ENCODE results near the gene PLCL1. TPM values are rescaled to one million over a fixed set of nuclear protein-coding genes. Genes with fewer than 3 reads are reported as not detected.
A peak's percentile ranks its signal among the peaks of the same experiment; 100 is the strongest.

PLCL1 gene
- 12.5 TPM for total RNA-seq

DNA sequence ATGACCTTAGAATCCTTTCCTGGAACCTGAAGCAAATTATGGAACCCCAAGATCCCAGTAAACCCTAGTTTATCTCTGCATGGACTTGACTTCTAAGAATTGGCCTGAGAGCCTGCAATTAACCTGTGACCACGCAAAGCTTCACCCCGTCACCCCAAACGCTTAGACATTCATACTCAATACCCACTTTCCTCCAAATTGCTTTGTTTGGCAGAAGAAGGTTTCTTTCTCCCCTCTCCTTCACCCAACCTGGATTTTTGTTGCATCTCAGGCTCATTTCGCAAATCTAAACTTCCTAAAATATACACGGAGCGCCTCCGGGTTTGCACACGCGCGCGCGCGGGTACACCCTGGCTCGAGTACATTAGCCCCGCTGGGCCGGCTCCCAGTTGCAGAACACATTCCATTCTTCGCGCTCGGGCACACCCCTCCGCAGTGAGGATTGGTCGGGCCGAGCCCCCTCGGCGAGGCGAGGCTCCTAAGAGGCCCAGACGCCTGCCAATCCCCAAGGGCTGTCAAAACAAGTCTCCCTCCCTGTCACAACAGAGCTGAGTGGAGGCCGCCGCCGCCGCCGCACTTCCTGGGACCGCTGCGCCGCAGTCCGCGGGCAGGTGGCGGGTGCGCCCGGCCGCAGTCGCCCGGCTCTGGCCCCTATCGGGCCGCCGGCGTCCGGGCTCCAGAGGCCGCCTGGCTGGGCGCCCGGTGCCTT, at the start of gene PLCL1:
Gene PLCL1 (plus strand): TSS at position 545 of the 709 bp plus-strand sequence.
- Histone ChIP-seq H3K9ac (ENCODE audit: low read depth in 1 of 3, low read length in 3 of 3) (peak within 1 kb of the TSS; percentile 81 to 84 (median 82)), H3K27ac (ENCODE audit: low read depth, low read length) (peak within 1 kb of the TSS; percentile 77), H3K4me1 (ENCODE audit: control insufficient read depth in 3 of 3, insufficient read depth in 3 of 3, low read length in 3 of 3) (peaks cover 11 to 42% (median 40%) of the 10 kb centered on the region in 3 donors), H3K4me3 (ENCODE audit: low read length in 3 of 3) (peak within 1 kb of the TSS; percentile 79 to 93 (median 92)), H3K9me3 (ENCODE audit: control insufficient read depth in 3 of 3, low read length in 3 of 3) (no peaks in the 10 kb centered on the region), H3K36me3 (ENCODE audit: control insufficient read depth in 3 of 3, insufficient read depth in 3 of 3, low read length in 3 of 3) (no peaks in the 10 kb centered on the region), H3K27me3 (ENCODE audit: control insufficient read depth in 3 of 3, insufficient read depth in 3 of 3, low read length in 3 of 3) (peaks cover 0 to 4% (median 0%) of the 10 kb centered on the region in 3 donors)

DNA sequence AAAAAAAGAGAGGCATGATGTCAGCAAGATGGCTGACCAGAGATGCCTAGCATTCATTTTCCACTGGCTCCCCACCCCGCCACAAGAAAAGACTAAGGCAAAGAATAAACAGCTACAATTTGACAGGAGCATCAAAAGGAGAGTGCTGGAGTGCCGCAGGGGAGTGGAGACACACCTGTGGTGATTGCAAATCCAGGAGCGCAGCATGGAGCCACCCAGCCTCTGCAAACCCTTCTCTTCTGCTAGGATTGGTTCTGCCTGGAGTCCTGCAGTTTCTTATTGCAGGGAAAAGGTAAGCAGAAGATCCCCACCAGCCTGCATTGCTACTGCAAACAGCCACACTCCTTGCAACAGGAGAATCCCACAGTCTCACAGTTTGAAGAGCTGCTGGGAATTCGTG, 45.4 kb upstream of the PLCL1 start:
- no peaks in the 10 kb centered on the region for H3K9me3 ChIP-seq (ENCODE audit: control insufficient read depth in 3 of 3, low read length in 3 of 3)
- H3K9ac ChIP-seq (ENCODE audit: low read depth in 1 of 3, low read length in 3 of 3): no peak overlapping the region
- H3K4me3 ChIP-seq (ENCODE audit: low read length in 3 of 3): no peak overlapping the region
- peaks cover 7 to 11% (median 8%) of the 10 kb centered on the region in 3 donors for H3K4me1 ChIP-seq (ENCODE audit: control insufficient read depth in 3 of 3, insufficient read depth in 3 of 3, low read length in 3 of 3)
- H3K36me3 ChIP-seq (ENCODE audit: control insufficient read depth in 3 of 3, insufficient read depth in 3 of 3, low read length in 3 of 3): peaks cover 0 to 6% (median 3%) of the 10 kb centered on the region in 3 donors
- H3K27me3 ChIP-seq (ENCODE audit: control insufficient read depth in 3 of 3, insufficient read depth in 3 of 3, low read length in 3 of 3): no peaks in the 10 kb centered on the region
- H3K27ac ChIP-seq (ENCODE audit: low read depth, low read length): no peak overlapping the region

DNA sequence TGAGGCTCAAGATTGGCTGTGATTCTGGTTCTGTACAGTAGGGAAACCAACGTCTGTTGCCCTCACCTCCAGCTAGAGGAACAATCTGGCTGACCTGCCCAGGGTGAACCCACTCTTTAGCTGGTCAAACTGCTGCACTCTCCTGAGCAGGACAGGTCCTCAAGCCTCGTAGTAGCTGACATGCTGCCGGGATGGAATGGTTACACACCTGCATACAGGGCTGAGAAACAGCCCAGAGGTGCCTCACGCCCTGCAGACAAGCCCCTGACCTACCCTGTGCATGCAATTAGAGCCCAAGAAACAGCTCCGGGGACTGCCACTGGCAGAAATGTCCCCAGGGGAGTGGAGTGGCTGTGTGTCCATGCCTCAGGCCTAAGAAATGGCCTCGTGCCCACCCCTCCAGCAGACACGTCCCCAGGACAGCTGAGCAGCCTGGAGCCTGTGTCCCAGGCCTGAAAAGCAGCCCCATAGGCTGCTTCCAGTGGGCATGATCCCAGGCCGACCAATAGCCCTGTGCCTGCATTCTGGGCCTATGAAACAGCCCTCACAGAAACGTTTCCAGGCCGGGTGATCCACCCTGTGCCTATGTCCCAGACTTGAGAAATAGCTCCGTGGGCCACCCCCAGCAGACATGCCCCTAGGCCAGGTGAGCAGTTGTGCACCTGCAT, 44.6 kb upstream of the PLCL1 start:
- Histone ChIP-seq H3K4me3 (ENCODE audit: low read length in 3 of 3) (no peak overlapping the region), H3K9me3 (ENCODE audit: control insufficient read depth in 3 of 3, low read length in 3 of 3) (no peaks in the 10 kb centered on the region), H3K27ac (ENCODE audit: low read depth, low read length) (no peak overlapping the region), H3K9ac (ENCODE audit: low read depth in 1 of 3, low read length in 3 of 3) (no peak overlapping the region), H3K36me3 (ENCODE audit: control insufficient read depth in 3 of 3, insufficient read depth in 3 of 3, low read length in 3 of 3) (peaks cover 0 to 6% (median 3%) of the 10 kb centered on the region in 3 donors), H3K27me3 (ENCODE audit: control insufficient read depth in 3 of 3, insufficient read depth in 3 of 3, low read length in 3 of 3) (no peaks in the 10 kb centered on the region), H3K4me1 (ENCODE audit: control insufficient read depth in 3 of 3, insufficient read depth in 3 of 3, low read length in 3 of 3) (peaks cover 7 to 11% (median 8%) of the 10 kb centered on the region in 3 donors)

DNA sequence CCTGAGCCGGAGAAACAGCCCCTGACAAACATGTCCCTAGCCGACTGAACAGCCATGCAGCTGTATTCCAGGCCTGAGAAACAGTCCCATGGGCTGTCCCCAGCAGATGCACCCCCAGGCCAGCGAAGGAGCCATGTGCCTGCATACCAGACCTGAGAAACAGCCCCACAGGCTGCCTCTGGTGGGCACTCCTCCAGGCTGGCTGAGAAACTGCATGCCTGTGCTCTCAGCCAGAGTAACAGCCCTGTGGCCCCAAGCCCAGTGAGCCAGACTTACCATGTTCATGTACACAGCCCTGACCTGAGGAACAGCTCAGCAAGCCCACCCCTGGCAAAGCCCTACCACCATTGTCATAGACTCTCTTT, 44.1 kb upstream of the PLCL1 start:
- no peak overlapping the region for H3K4me3 ChIP-seq (ENCODE audit: low read length in 3 of 3)
- H3K36me3 ChIP-seq (ENCODE audit: control insufficient read depth in 3 of 3, insufficient read depth in 3 of 3, low read length in 3 of 3): peaks cover 0 to 6% (median 3%) of the 10 kb centered on the region in 3 donors
- no peaks in the 10 kb centered on the region for H3K27me3 ChIP-seq (ENCODE audit: control insufficient read depth in 3 of 3, insufficient read depth in 3 of 3, low read length in 3 of 3)
- no peaks in the 10 kb centered on the region for H3K9me3 ChIP-seq (ENCODE audit: control insufficient read depth in 3 of 3, low read length in 3 of 3)
- H3K27ac ChIP-seq (ENCODE audit: low read depth, low read length): no peak overlapping the region
- no peak overlapping the region for H3K9ac ChIP-seq (ENCODE audit: low read depth in 1 of 3, low read length in 3 of 3)
- peaks cover 7 to 11% (median 8%) of the 10 kb centered on the region in 3 donors for H3K4me1 ChIP-seq (ENCODE audit: control insufficient read depth in 3 of 3, insufficient read depth in 3 of 3, low read length in 3 of 3)

DNA sequence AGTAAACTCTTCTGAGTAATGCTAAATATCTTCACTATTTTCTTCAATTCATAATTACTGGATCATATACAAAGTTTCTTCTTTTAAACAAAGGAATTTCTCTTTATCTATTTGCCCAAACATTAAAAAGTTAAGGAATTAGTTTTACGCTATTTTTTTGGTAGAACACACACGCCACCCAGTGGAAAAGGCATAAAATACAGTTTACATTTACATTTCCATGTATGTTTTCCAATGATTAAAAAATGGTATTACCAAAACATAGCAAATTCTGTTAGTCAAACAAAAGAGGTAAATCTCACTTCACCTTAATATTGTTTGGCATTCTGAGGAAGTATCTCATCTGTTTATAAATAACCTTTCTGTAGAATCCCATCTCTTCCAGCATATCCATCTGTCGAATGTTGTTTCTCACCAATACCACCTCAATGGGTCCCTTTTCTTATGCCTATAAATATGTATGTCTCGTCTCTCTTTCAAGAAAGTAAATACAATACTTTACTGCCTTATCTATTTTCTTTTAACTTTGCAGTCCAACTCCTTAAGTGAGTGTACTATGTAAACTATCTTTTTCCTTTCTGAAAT, 26.5 kb upstream of the PLCL1 start:
- Histone ChIP-seq H3K4me3 (ENCODE audit: low read length in 3 of 3) (no peak overlapping the region), H3K4me1 (ENCODE audit: control insufficient read depth in 3 of 3, insufficient read depth in 3 of 3, low read length in 3 of 3) (peaks cover 0 to 7% (median 6%) of the 10 kb centered on the region in 3 donors), H3K36me3 (ENCODE audit: control insufficient read depth in 3 of 3, insufficient read depth in 3 of 3, low read length in 3 of 3) (no peaks in the 10 kb centered on the region), H3K9ac (ENCODE audit: low read depth in 1 of 3, low read length in 3 of 3) (no peak overlapping the region), H3K9me3 (ENCODE audit: control insufficient read depth in 3 of 3, low read length in 3 of 3) (no peaks in the 10 kb centered on the region), H3K27ac (ENCODE audit: low read depth, low read length) (no peak overlapping the region), H3K27me3 (ENCODE audit: control insufficient read depth in 3 of 3, insufficient read depth in 3 of 3, low read length in 3 of 3) (no peaks in the 10 kb centered on the region)

DNA sequence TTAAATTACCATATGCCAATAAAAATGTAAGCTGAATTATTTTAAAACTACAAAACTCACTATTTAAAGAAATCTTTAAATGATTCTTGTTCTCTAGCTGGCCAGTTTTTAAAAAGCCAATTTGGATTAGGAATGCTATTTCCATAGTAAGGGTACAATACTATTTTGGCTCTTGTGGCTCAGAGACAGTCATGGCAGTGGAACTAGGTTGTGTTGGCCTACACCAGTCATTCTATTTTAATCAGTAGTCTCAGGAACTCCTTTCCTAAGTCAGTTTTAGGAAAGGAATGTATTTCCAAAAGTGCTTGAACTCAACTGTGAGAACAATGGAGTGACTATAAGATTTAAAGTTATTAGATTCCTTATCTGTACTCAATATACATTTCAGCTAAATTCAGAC, 25.1 kb upstream of the PLCL1 start:
- Histone ChIP-seq H3K4me1 (ENCODE audit: control insufficient read depth in 3 of 3, insufficient read depth in 3 of 3, low read length in 3 of 3) (peaks cover 0 to 7% (median 6%) of the 10 kb centered on the region in 3 donors), H3K36me3 (ENCODE audit: control insufficient read depth in 3 of 3, insufficient read depth in 3 of 3, low read length in 3 of 3) (no peaks in the 10 kb centered on the region), H3K9me3 (ENCODE audit: control insufficient read depth in 3 of 3, low read length in 3 of 3) (no peaks in the 10 kb centered on the region), H3K4me3 (ENCODE audit: low read length in 3 of 3) (no peak overlapping the region), H3K27ac (ENCODE audit: low read depth, low read length) (no peak overlapping the region), H3K9ac (ENCODE audit: low read depth in 1 of 3, low read length in 3 of 3) (peak overlapping the region in 1 of 3 donors; percentile 11), H3K27me3 (ENCODE audit: control insufficient read depth in 3 of 3, insufficient read depth in 3 of 3, low read length in 3 of 3) (no peaks in the 10 kb centered on the region)

DNA sequence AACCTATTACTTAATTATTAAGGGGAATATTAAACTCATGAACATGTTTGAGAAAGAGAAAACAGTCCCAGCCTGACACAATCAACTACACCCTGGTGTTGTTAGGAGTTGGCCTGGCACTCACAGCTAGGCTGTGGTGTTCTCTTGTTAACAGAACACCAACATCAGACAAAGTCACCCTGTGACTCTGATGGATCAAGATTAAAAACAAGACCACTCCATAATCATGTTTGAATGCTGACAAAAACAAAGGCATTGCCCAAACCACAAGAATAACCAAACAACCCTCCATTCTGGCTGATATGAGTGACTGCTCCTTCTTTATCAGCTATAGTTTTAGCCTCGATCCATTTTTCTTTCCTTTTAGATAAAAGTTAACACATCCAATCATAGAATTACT, 22.3 kb upstream of the PLCL1 start:
- H3K9ac ChIP-seq (ENCODE audit: low read depth in 1 of 3, low read length in 3 of 3): peak overlapping the region in 1 of 3 donors; percentile 36
- H3K4me1 ChIP-seq (ENCODE audit: control insufficient read depth in 3 of 3, insufficient read depth in 3 of 3, low read length in 3 of 3): peaks cover 0 to 14% (median 11%) of the 10 kb centered on the region in 3 donors
- no peaks in the 10 kb centered on the region for H3K36me3 ChIP-seq (ENCODE audit: control insufficient read depth in 3 of 3, insufficient read depth in 3 of 3, low read length in 3 of 3)
- H3K27ac ChIP-seq (ENCODE audit: low read depth, low read length): no peak overlapping the region
- no peaks in the 10 kb centered on the region for H3K9me3 ChIP-seq (ENCODE audit: control insufficient read depth in 3 of 3, low read length in 3 of 3)
- no peak overlapping the region for H3K4me3 ChIP-seq (ENCODE audit: low read length in 3 of 3)
- peaks cover 5 to 9% (median 7%) of the 10 kb centered on the region in 3 donors for H3K27me3 ChIP-seq (ENCODE audit: control insufficient read depth in 3 of 3, insufficient read depth in 3 of 3, low read length in 3 of 3)

DNA sequence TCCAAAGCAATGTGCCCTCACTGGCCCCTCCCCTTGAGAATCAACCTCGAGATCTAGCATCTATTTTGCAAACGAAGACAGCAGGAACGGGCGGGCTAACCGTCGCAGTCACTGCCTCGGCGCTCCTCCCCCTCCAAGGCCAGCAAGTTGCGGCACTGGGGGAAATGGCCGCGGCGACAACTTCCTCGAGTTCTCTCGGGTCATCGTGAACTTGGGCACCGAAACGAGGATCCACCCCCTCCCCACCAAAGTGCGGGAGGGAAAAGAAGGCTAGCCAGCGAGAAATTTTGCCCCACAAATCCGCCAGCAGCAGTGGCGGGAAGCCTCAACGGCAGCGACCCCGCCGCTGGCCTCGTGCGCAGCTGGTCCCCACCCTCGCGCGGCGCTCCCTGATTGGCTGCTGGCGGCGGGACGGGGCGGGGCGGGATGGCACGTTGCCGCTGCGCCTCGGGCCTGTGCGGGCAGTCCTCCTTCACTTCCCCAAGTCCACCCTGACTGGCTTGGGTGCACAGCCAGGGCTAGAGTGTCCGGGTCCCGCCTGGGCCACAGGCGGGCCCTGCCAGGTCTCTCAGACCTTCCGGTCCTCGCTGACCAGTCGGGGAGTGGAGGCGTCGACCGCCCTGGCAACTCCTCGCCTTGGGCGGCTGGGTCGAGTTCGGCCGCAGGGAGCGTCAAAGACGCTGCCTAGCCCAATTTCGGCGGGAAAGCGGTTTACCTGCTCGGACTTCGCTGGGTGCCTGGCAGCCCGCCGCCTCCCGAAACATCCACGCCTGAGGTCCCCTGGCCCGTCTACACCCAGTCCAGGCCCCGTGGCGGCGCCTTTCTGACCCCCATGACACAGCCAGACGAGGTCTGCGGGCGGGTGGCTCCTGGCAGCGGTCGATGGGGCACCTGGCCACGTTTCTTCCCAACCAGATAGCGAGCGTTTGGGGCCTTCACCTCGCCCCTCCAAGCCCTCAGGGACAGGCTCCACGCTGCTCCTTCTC, 19.1 kb upstream of the PLCL1 start, which contains the start of gene BOLL:
Gene BOLL (minus strand): TSS at position 364 of the 986 bp plus-strand sequence. CDS start 3,469 bp downstream, outside the sequence.
- H3K27me3 ChIP-seq (ENCODE audit: control insufficient read depth in 3 of 3, insufficient read depth in 3 of 3, low read length in 3 of 3): peaks cover 5 to 11% (median 7%) of the 10 kb centered on the region in 3 donors

More for the DNA sequence above, 19.1 kb upstream of the PLCL1 start, which contains the start of gene BOLL:
- Histone ChIP-seq H3K4me3 (ENCODE audit: low read length in 3 of 3) (peak within 1 kb of the TSS; percentile 75 to 85 (median 84)), H3K9me3 (ENCODE audit: control insufficient read depth in 3 of 3, low read length in 3 of 3) (no peaks in the 10 kb centered on the region), H3K36me3 (ENCODE audit: control insufficient read depth in 3 of 3, insufficient read depth in 3 of 3, low read length in 3 of 3) (no peaks in the 10 kb centered on the region), H3K27ac (ENCODE audit: low read depth, low read length) (peak within 1 kb of the TSS; percentile 97), H3K4me1 (ENCODE audit: control insufficient read depth in 3 of 3, insufficient read depth in 3 of 3, low read length in 3 of 3) (peaks cover 0 to 7% (median 5%) of the 10 kb centered on the region in 3 donors), H3K9ac (ENCODE audit: low read depth in 1 of 3, low read length in 3 of 3) (peak within 1 kb of the TSS; percentile 76 to 98 (median 94))
